GM12878 (cell line): Measurements from ENCODE around the gene SGPP2. TPM values are rescaled to one million over a fixed set of nuclear protein-coding genes. Genes with fewer than 3 reads are reported as not detected.
A peak's percentile ranks its signal among the peaks of the same experiment; 100 is the strongest.

Experiments
- ATAC-seq: fragments of 200-7000 bp; cut with Tn5 transposase; 3 replicates; pipeline ENCODE4 v1.9.1; 2020; ENCODE audit warnings: mild to moderate bottlenecking, moderate library complexity
- BruUV-seq: library from RNA; stranded (reverse); fragments of 400-500 nt; replicated peaks from 2 replicates; lab custom pipeline; 2021; lab: Mats Ljungman, UMichigan
- CTCF ChIA-PET: fragments of 300-600 bp; sonication (Branson Sonifier 250); formaldehyde crosslinking; extraction: SDS; loops from one replicate; lab custom pipeline; 2021; ENCODE audit warnings: inconsistent platforms; lab: Yijun Ruan, JAX
- POLR2A ChIA-PET: fragments of 350-600 bp; formaldehyde crosslinking; extraction: SDS; loops from one replicate; lab custom pipeline; 2021; ENCODE audit warnings: inconsistent platforms; lab: Charles Lee
- RAD21 ChIA-PET: fragments of 300-600 bp; sonication (Branson Sonifier 250); formaldehyde crosslinking; loops from one replicate; lab custom pipeline; 2023; ENCODE audit warnings: antibody characterized with exemption; ENCODE audit not compliant: unreplicated experiment; lab: Charles Lee
- SMC1A ChIA-PET: fragments of 300-600 bp; sonication (Branson Sonifier 250); formaldehyde crosslinking; loops from one replicate; lab custom pipeline; 2023; ENCODE audit not compliant: unreplicated experiment, uncharacterized antibody; lab: Charles Lee
- DNase-seq: peaks from one replicate; pipeline ENCODE4 v3.0.0-alpha.2; 2011; ENCODE audit warnings: low read depth, low spot score
- FAIRE-seq: peaks from 3 replicates; lab custom pipeline; 2011; peaks lifted over from hg19 to GRCh38; lab: Jason Lieb, UNC
- H2AFZ ChIP-seq: 2 replicates; pipeline ENCODE4 v1.6.0; 2011; ENCODE audit warnings: low read depth, low read length, control low read depth; ENCODE audit not compliant: control insufficient read depth
- H3K27ac ChIP-seq: 2 replicates; pipeline ENCODE4 v1.5.1; 2011; ENCODE audit warnings: control low read depth; ENCODE audit not compliant: control insufficient read depth, insufficient read depth
- H3K27me3 ChIP-seq, 2 experiments: replicated peaks in 1 of 2; 2 replicates each; pipeline versions ENCODE4 v1.6.0 to v1.6.1; 2011; ENCODE audit warnings: low read length in 1 of 2; ENCODE audit not compliant: control insufficient read depth in 2 of 2, insufficient read depth in 2 of 2
- H3K36me3 ChIP-seq, 2 experiments: 2 replicates each; pipeline ENCODE4 v1.5.1; 2011; ENCODE audit warnings: low read length in 1 of 2; ENCODE audit not compliant: control insufficient read depth in 2 of 2, insufficient read depth in 2 of 2
- H3K4me1 ChIP-seq: 2 replicates; pipeline ENCODE4 v1.6.1; 2011; ENCODE audit warnings: mild to moderate bottlenecking, low read length, moderate library complexity, mixed read lengths; ENCODE audit not compliant: control insufficient read depth, insufficient read depth
- H3K4me2 ChIP-seq: 2 replicates; pipeline ENCODE4 v1.6.0; 2011; ENCODE audit warnings: control low read depth; ENCODE audit not compliant: control insufficient read depth, insufficient read depth
- H3K4me3 ChIP-seq: fragments of 200-600 bp; sonication (generic); 2 replicates; pipeline ENCODE4 v1.5.1; 2016
- H3K79me2 ChIP-seq: 2 replicates; pipeline ENCODE4 v1.6.0; 2011; ENCODE audit warnings: low read length; ENCODE audit not compliant: control insufficient read depth, insufficient read depth
- H3K9ac ChIP-seq: 2 replicates; pipeline ENCODE4 v1.8.0; 2011; ENCODE audit warnings: low read length, control low read depth, mixed read lengths; ENCODE audit not compliant: control insufficient read depth, insufficient read depth
- H3K9me3 ChIP-seq: replicated peaks from 3 replicates; pipeline ENCODE4 v1.5.1; 2011; ENCODE audit warnings: mild to moderate bottlenecking, low read length; ENCODE audit not compliant: control insufficient read depth, insufficient read depth
- H4K20me1 ChIP-seq: 2 replicates; pipeline ENCODE4 v1.6.0; 2011; ENCODE audit not compliant: control insufficient read depth, insufficient read depth
- BHLHE40 ChIP-seq, 2 experiments: fragments of 450-650 bp in 1 of 2; IDR thresholded peaks; 2 replicates each; pipeline ENCODE4 v1.6.1; 2011 to 2017; ENCODE audit warnings: low read depth in 2 of 2, borderline replicate concordance in 1 of 2, improper control_type of control experiment in 1 of 2, low read length in 1 of 2, mild to moderate bottlenecking in 1 of 2
- CBX3 ChIP-seq: fragments of 200-600 bp; sonication (generic); IDR thresholded peaks from 2 replicates; pipeline ENCODE4 v1.6.1; 2016; ENCODE audit warnings: low read depth, borderline replicate concordance
- CBX5 ChIP-seq: sonication (generic); IDR thresholded peaks from 2 replicates; pipeline ENCODE4 v1.6.1; 2016; ENCODE audit warnings: low read depth, moderate library complexity, mild to moderate bottlenecking, inconsistent platforms
- CREB1 ChIP-seq: IDR thresholded peaks from 2 replicates; pipeline ENCODE4 v1.6.1; 2012; ENCODE audit warnings: low read depth, mild to moderate bottlenecking, inconsistent platforms
- CREM ChIP-seq: IDR thresholded peaks from 2 replicates; pipeline ENCODE4 v1.6.1; 2014; ENCODE audit warnings: antibody characterized with exemption, low read depth
- NRF1 ChIP-seq: conservative IDR thresholded peaks from 2 replicates; pipeline ENCODE4 v1.6.1; 2011; ENCODE audit warnings: mild to moderate bottlenecking, low read depth, low read length, improper control_type of control experiment
- POLR2AphosphoS5 ChIP-seq: IDR thresholded peaks from 2 replicates; pipeline ENCODE4 v1.6.1; 2011; ENCODE audit warnings: mild to moderate bottlenecking, low read length, inconsistent platforms
- SIN3A ChIP-seq: IDR thresholded peaks from 2 replicates; pipeline ENCODE4 v1.6.1; 2012; ENCODE audit warnings: low read depth, low read length, improper control_type of control experiment
- TCF12 ChIP-seq: IDR thresholded peaks from 2 replicates; pipeline ENCODE4 v1.6.1; 2011; ENCODE audit warnings: low read depth, mild to moderate bottlenecking, low read length
- TCF7 ChIP-seq: IDR thresholded peaks from 2 replicates; pipeline ENCODE4 v1.6.1; 2014; ENCODE audit warnings: antibody characterized with exemption, borderline replicate concordance
- YBX1 ChIP-seq: fragments of 450-650 bp; IDR thresholded peaks from 2 replicates; pipeline ENCODE4 v1.6.1; 2016; ENCODE audit warnings: antibody characterized with exemption
- WGBS: methylation state at CpG from one replicate; pipeline ENCODE4 v1.1.6; 2016; ENCODE audit warnings: low lambda C conversion rate; ENCODE audit not compliant: insufficient replicate concordance, insufficient coverage; ENCODE audit errors: missing lambda C conversion rate; 5-methylcytosine and 5-hydroxymethylcytosine counted together
- in situ Hi-C: fragments of 300-500 bp; cut with MboI; formaldehyde crosslinking; loops from 9 replicates; pipeline ENCODE4 v1.14.3; 2018; ENCODE audit warnings: mixed read lengths
- intact Hi-C: fragments of 100-400 bp; cut with micrococcal nuclease; formaldehyde crosslinking; loops from one replicate; pipeline ENCODE4 v1.14.2; 2022; ENCODE audit not compliant: unreplicated experiment
- polyA plus RNA-seq, 11 experiments: library from polyadenylated mRNA; depleted of rRNA in 4 of 11; unstranded in 6 of 11; stranded (reverse) in 5 of 11; fragments of >200 nt; fragmentation: Nextera tagmentation in 4 of 11; fragmentation: Illumina TruSeq in 1 of 11; extraction: Ambion mirVana in 4 of 11; extraction: Trizol in 1 of 11; gene quantifications; 1 replicate in 1 of 11; 2 replicates in 10 of 11; pipeline versions ENCODE4 v1.2.1 to v1.2.3, GENCODE V29; 2011 to 2016; ENCODE audit warnings: inconsistent platforms in 2 of 11, missing spikeins in 2 of 11, low read depth in 1 of 11
- total RNA-seq, 4 experiments: library from RNA; depleted of rRNA in 3 of 4; stranded (reverse); fragments of >200 nt in 3 of 4; fragmentation: Illumina TruSeq in 1 of 4; extraction: Trizol in 1 of 4; gene quantifications; 2 replicates each; pipeline versions ENCODE4 v1.2.1 to v1.2.3, GENCODE V29; 2013 to 2021
- TF ChIP-seq, protein P1 (sequence below): fragments of 450-650 bp; IDR thresholded peaks from 2 replicates; pipeline ENCODE4 v1.6.1; 2016; ENCODE audit warnings: mild to moderate bottlenecking
- TF ChIP-seq, protein P2 (sequence below): fragments of 450-650 bp; IDR thresholded peaks from 2 replicates; pipeline ENCODE4 v1.6.1; 2017; ENCODE audit warnings: mild to moderate bottlenecking, moderate library complexity
- TF ChIP-seq, protein P3 (sequence below): fragments of 450-650 bp; IDR thresholded peaks from 2 replicates; pipeline ENCODE4 v1.6.1; 2017; ENCODE audit warnings: borderline replicate concordance
- TF ChIP-seq, protein P4 (sequence below): IDR thresholded peaks from 2 replicates; pipeline ENCODE4 v1.6.1; 2012; ENCODE audit warnings: low read depth, low read length, improper control_type of control experiment

SGPP2 gene
- total and polyA plus RNA-seq, 10 of the 15 experiments (the other 5 are each of a cell fraction or from before 2014, with no cell fraction given) = 3.5 to 84.9 (median 13.1) TPM

DNA sequence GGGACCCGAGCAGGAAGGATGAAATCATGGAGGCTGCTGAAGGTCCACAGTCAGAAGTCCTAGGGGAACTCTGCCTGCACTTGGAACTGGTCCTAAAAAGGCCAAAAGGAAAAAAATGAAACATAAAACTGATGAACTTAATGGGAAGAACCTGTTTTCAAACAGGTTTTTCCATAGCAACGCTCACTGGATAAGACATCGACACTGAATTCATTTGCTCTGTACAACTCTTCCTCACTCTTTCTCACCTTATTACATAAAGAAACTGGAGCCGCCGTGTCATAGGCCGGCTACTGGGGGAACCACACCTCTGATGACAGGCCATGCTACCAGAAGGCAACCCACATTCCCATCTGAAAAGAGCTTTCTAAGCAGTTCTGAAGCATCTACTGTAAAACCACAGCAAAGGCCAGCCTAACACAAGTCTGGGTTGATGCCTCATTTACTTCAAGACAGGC, 147.9 kb downstream of the SGPP2 start:
- no peaks in the 10 kb centered on the region for H3K9me3 ChIP-seq
- ChIA-PET CTCF (interaction anchor here (2.0 to 4.3 kb wide), 3 partner anchors 11 to 254 kb away, joined by 4 to 27 read pairs (median 15); no protein-coding TSS in a partner anchor), RAD21 (no interaction called here), POLR2A (no interaction called here), SMC1A (no interaction called here)
- no peak overlapping the region for H3K9ac ChIP-seq
- H3K4me3 ChIP-seq = no peak overlapping the region
- H3K36me3 ChIP-seq = peaks cover 3 to 15% of the 10 kb centered on the region in 2 experiments
- H3K27ac ChIP-seq = no peak overlapping the region
- H4K20me1 ChIP-seq = no peaks in the 10 kb centered on the region
- ATAC-seq = no peak
- no peaks in the 10 kb centered on the region for H3K4me1 ChIP-seq
- in situ Hi-C loops = no loop called here
- BruUV-seq = no TSS peak
- FAIRE-seq = peak; percentile 23
- 99% methylated on average over 6 of the region's 6 CpGs for WGBS
- H3K79me2 ChIP-seq = no peaks in the 10 kb centered on the region
- intact Hi-C loops = no loop called here
- no peaks in the 10 kb centered on the region for H3K27me3 ChIP-seq
- H3K4me2 ChIP-seq = no peak overlapping the region
- DNase-seq = no peak
- H2AFZ ChIP-seq = no peak overlapping the region
- TF ChIP-seq TCF12 (no peak), BHLHE40 (IDR thresholded peaks at IDR 0.05; ENCODE audit: borderline replicate concordance in 1 of 2, low read depth in 2 of 2, low read length in 1 of 2) (no peak), YBX1 (no peak), CREM (no peak), SIN3A (no peak), CREB1 (no peak), NRF1 (no peak), CBX5 (no peak), TCF7 (no peak), CBX3 (no peak), POLR2AphosphoS5 (no peak)
- TF ChIP-seq, protein P1, sequence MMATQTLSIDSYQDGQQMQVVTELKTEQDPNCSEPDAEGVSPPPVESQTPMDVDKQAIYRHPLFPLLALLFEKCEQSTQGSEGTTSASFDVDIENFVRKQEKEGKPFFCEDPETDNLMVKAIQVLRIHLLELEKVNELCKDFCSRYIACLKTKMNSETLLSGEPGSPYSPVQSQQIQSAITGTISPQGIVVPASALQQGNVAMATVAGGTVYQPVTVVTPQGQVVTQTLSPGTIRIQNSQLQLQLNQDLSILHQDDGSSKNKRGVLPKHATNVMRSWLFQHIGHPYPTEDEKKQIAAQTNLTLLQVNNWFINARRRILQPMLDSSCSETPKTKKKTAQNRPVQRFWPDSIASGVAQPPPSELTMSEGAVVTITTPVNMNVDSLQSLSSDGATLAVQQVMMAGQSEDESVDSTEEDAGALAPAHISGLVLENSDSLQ = no peak
- TF ChIP-seq, protein P2, sequence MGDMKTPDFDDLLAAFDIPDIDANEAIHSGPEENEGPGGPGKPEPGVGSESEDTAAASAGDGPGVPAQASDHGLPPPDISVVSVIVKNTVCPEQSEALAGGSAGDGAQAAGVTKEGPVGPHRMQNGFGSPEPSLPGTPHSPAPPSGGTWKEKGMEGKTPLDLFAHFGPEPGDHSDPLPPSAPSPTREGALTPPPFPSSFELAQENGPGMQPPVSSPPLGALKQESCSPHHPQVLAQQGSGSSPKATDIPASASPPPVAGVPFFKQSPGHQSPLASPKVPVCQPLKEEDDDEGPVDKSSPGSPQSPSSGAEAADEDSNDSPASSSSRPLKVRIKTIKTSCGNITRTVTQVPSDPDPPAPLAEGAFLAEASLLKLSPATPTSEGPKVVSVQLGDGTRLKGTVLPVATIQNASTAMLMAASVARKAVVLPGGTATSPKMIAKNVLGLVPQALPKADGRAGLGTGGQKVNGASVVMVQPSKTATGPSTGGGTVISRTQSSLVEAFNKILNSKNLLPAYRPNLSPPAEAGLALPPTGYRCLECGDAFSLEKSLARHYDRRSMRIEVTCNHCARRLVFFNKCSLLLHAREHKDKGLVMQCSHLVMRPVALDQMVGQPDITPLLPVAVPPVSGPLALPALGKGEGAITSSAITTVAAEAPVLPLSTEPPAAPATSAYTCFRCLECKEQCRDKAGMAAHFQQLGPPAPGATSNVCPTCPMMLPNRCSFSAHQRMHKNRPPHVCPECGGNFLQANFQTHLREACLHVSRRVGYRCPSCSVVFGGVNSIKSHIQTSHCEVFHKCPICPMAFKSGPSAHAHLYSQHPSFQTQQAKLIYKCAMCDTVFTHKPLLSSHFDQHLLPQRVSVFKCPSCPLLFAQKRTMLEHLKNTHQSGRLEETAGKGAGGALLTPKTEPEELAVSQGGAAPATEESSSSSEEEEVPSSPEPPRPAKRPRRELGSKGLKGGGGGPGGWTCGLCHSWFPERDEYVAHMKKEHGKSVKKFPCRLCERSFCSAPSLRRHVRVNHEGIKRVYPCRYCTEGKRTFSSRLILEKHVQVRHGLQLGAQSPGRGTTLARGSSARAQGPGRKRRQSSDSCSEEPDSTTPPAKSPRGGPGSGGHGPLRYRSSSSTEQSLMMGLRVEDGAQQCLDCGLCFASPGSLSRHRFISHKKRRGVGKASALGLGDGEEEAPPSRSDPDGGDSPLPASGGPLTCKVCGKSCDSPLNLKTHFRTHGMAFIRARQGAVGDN = no peak
- TF ChIP-seq, protein P3, sequence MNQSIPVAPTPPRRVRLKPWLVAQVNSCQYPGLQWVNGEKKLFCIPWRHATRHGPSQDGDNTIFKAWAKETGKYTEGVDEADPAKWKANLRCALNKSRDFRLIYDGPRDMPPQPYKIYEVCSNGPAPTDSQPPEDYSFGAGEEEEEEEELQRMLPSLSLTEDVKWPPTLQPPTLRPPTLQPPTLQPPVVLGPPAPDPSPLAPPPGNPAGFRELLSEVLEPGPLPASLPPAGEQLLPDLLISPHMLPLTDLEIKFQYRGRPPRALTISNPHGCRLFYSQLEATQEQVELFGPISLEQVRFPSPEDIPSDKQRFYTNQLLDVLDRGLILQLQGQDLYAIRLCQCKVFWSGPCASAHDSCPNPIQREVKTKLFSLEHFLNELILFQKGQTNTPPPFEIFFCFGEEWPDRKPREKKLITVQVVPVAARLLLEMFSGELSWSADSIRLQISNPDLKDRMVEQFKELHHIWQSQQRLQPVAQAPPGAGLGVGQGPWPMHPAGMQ = no peak
- TF ChIP-seq, protein P4, sequence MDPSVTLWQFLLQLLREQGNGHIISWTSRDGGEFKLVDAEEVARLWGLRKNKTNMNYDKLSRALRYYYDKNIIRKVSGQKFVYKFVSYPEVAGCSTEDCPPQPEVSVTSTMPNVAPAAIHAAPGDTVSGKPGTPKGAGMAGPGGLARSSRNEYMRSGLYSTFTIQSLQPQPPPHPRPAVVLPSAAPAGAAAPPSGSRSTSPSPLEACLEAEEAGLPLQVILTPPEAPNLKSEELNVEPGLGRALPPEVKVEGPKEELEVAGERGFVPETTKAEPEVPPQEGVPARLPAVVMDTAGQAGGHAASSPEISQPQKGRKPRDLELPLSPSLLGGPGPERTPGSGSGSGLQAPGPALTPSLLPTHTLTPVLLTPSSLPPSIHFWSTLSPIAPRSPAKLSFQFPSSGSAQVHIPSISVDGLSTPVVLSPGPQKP = no peak
